Ovary (tissue), 9 donors: ENCODE measurements around the gene NCOR1. TPM values are rescaled to one million over a fixed set of nuclear protein-coding genes. Genes with fewer than 3 reads are reported as not detected.
"Not testable (repeated sequence)": the region's sequence is repeated elsewhere in the genome, so short reads cannot be mapped to it uniquely, and the experiment has no call there.

Source experiments
- DNase-seq, 5 donors: peaks; one replicate each; pipeline ENCODE4 v3.0.0-alpha.2; 2019 to 2020
- H3K27ac ChIP-seq, 2 donors: fragments of 200-600 bp; one replicate each; pipeline versions ENCODE4 v1.5.1 to v1.8.0; 2019 to 2022
- H3K27me3 ChIP-seq: fragments of 200-600 bp; one replicate; pipeline ENCODE4 v1.8.0; 2022
- H3K36me3 ChIP-seq: fragments of 200-600 bp; sonication (generic); one replicate; pipeline ENCODE4 v1.5.1; 2019
- H3K4me1 ChIP-seq: one replicate; pipeline ENCODE4 v1.8.1; 2013; ENCODE audit warnings: mild to moderate bottlenecking, moderate library complexity; ENCODE audit not compliant: insufficient read depth
- H3K4me3 ChIP-seq: fragments of 200-600 bp; sonication (generic); one replicate; pipeline ENCODE4 v1.5.1; 2017
- H3K9me3 ChIP-seq, 2 donors: fragments of 200-600 bp in 1 of 2; sonication (generic) in 1 of 2; one replicate each; pipeline versions ENCODE4 v1.5.1 to v1.8.1; 2013 to 2019; ENCODE audit warnings: mild to moderate bottlenecking in 1 of 2, moderate library complexity in 1 of 2
- CTCF ChIP-seq, 3 donors: fragments of 450-650 bp in 2 of 3; fragments of 200-600 bp in 1 of 3; IDR thresholded peaks; one replicate each; pipeline versions ENCODE4 v1.5.1 to v1.8.0; 2016 to 2022; ENCODE audit warnings: antibody characterized with exemption in 3 of 3, mild to moderate bottlenecking in 1 of 3
- EP300 ChIP-seq: sonication (generic); formaldehyde crosslinking; IDR thresholded peaks from one replicate; pipeline ENCODE4 v1.6.1; 2017; ENCODE audit warnings: antibody characterized with exemption
- POLR2A ChIP-seq: fragments of 450-650 bp; IDR thresholded peaks from one replicate; pipeline ENCODE4 v1.6.1; 2017; ENCODE audit warnings: antibody characterized with exemption, mild to moderate bottlenecking, moderate library complexity
- WGBS, 3 donors: extraction: QIAGEN DNeasy Blood & Tissue Kit in 1 of 3; methylation state at CpG; one replicate each; pipeline versions ENCODE4 v1.1.5 to v1.1.7; 2013 to 2017; 5-methylcytosine and 5-hydroxymethylcytosine counted together
- intact Hi-C, 4 donors: fragments of 100-400 bp; cut with DNase I; formaldehyde crosslinking; loops; one replicate each; pipeline versions ENCODE4 v1.11.0 to v1.15.1; 2022 to 2023
- polyA plus RNA-seq, 2 donors: library from polyadenylated mRNA; stranded (reverse); fragments of 200-250 nt in 1 of 2; fragments of 350-450 nt in 1 of 2; fragmentation: Illumina TruSeq in 1 of 2; extraction: RNeasy Lipid Tissue Mini Kit (QIAGEN cat#74804) in 1 of 2; gene quantifications; one replicate each; pipeline ENCODE4 v1.2.3, GENCODE V29; 2013 to 2014
- total RNA-seq, 7 donors: library from RNA; depleted of rRNA in 2 of 7; stranded (reverse); fragments of >200 nt in 2 of 7; fragmentation: NEBNext Ultra II Directional in 3 of 7; extraction: Animal tissue kit (Norgen Biotek cat#: 25700) in 3 of 7; gene quantifications; one replicate each; pipeline versions ENCODE4 v1.1.0 to v1.2.4, GENCODE V29; 2016 to 2023
- donor health status: DM: no; HTN: no; CAD: no; lungs with moderate emphysema.
- donor health status: DM: no; HTN: no; CAD: no.
- donor health status: Bipolar disorder and iron deficiency.
- donor health status: DM: yes; HTN: yes; CAD: no.
- donor health status: DM: no; HTN: no; CAD: no.
- donor health status: DM: yes; HTN: yes; CAD: no.

Gene NCOR1
- total and polyA plus RNA-seq, 9 donors, result 32.4 to 142 (median 110) TPM

DNA sequence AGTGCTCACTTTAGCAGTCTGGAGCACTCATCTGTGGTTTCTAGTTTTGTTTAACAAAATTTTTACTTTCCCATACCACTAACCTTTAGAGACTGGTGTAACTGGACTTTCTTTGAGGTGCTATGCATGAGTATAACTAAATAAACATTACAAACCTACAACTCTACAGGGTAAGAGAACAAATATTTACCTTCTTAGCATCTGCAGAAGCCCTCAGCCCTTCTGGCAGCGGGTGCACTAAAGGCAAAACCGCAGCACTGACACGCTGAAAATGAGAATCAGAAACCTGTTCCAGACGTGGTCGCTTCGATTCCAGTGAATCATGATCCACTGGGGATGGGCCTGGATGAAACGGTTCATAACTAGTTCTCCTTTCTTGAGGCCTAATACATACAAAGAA is 43.7 kb downstream of the NCOR1 start:
- no peak for TF ChIP-seq POLR2A
- no peak for TF ChIP-seq EP300
- TF ChIP-seq CTCF (IDR thresholded peaks at IDR 0.05), result no peak
- no peaks in the 10 kb centered on the region for H3K27me3 ChIP-seq
- no peaks in the 10 kb centered on the region for H3K4me1 ChIP-seq
- no peaks in the 10 kb centered on the region for H3K9me3 ChIP-seq
- no peak overlapping the region for H3K4me3 ChIP-seq
- 86 to 91% (median 90%) methylated on average over 7 of the region's 7 CpGs for WGBS, 3 donors
- no peaks in the 10 kb centered on the region for H3K36me3 ChIP-seq
- DNase-seq, result no peak
- intact Hi-C loops, result no loop called here
- H3K27ac ChIP-seq, result no peak overlapping the region

DNA sequence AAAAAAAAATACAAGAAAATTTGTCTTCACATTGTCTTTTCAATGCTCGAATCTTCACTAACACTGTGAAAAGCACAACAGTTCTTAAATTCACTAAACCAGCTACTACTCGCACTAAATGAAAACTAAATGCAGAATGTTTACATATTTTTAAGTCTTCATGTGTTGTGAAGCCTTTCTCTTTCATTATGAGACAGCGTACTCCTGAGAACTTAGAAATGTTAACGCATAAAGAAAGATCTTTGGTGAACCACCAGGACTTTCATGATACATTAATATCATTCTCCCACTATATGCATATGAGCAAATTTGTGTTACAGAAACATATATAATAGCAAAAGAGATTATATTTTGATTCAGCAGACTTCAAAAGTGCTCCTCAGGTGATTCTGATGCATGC is 48.6 kb downstream of the NCOR1 start:
- WGBS, 3 donors, result 24 to 49% (median 36%) methylated on average over 4 of the region's 4 CpGs
- intact Hi-C loops, result not testable (repeated sequence)

DNA sequence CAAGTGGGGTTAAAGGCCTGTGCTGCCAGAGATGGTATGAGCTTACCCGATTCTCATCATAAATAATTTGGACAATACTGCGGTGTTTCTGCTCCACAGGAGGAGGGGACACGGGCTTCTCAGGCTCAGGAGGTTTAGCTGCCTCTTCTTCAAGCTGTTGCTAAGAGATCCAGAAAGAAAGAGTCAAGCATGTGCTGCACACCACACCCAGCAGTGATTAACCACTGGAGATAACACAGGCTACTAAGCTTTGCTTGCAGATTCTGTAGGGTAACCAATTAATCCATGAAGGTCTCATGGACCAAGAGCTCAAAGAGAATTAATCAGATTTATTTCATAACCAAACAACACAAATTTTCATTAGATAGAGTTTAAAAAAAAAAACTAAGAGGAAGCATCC is 56.6 kb downstream of the NCOR1 start:
- Histone ChIP-seq H3K4me1 (no peaks in the 10 kb centered on the region), H3K27me3 (no peaks in the 10 kb centered on the region), H3K27ac (no peak overlapping the region), H3K4me3 (no peak overlapping the region), H3K9me3 (no peaks in the 10 kb centered on the region), H3K36me3 (no peaks in the 10 kb centered on the region)
- 80 to 83% (median 82%) methylated on average over 3 of the region's 3 CpGs for WGBS, 3 donors
- TF ChIP-seq EP300 (no peak), CTCF (IDR thresholded peaks at IDR 0.05) (no peak), POLR2A (no peak)
- intact Hi-C loops, result no loop called here
- no peak for DNase-seq

More for the DNA sequence above, 48.6 kb downstream of the NCOR1 start:
- H3K4me1 ChIP-seq, H3K36me3 ChIP-seq, DNase-seq, H3K9me3 ChIP-seq, H3K27ac ChIP-seq, H3K4me3 ChIP-seq, H3K27me3 ChIP-seq: not testable (repeated sequence)

GRCh38 chr17:16155536-16155935 is 59.8 kb downstream of the NCOR1 start:
- Histone ChIP-seq H3K36me3 (no peaks in the 10 kb centered on the region), H3K4me1 (no peaks in the 10 kb centered on the region), H3K27me3 (no peaks in the 10 kb centered on the region), H3K9me3 (no peaks in the 10 kb centered on the region), H3K4me3 (no peak overlapping the region), H3K27ac (no peak overlapping the region)
- intact Hi-C loops, result no loop called here
- TF ChIP-seq CTCF (IDR thresholded peaks at IDR 0.05) (no peak), EP300 (no peak), POLR2A (no peak)
- DNase-seq, result no peak
- 35 to 54% (median 45%) methylated on average over 2 of the region's 2 CpGs for WGBS, 3 donors

GRCh38 chr17:16152326-16152725 is 63.0 kb downstream of the NCOR1 start:
- H3K4me3 ChIP-seq, H3K9me3 ChIP-seq, DNase-seq, intact Hi-C loops, H3K27ac ChIP-seq, H3K36me3 ChIP-seq, H3K27me3 ChIP-seq, H3K4me1 ChIP-seq: not testable (repeated sequence)
- WGBS, 3 donors, result 81 to 98% (median 98%) methylated on average over 6 of the region's 6 CpGs
